HEK293 (cell line): ENCODE results near the gene MRC2.
A peak's percentile ranks its signal among the peaks of the same experiment; 100 is the strongest.

Experiments used
- CTCF ChIP-seq: fragments of 450-650 bp; formaldehyde crosslinking; IDR thresholded peaks from 2 replicates; pipeline ENCODE4 v1.5.1; 2016; ENCODE audit warnings: missing biosample characterization, missing genetic modification characterization
- GLIS1 ChIP-seq: fragments of 450-650 bp; formaldehyde crosslinking; IDR thresholded peaks from 2 replicates; pipeline ENCODE4 v1.5.1; 2016; ENCODE audit warnings: missing biosample characterization, missing genetic modification characterization
- GLIS2 ChIP-seq: fragments of 450-650 bp; formaldehyde crosslinking; IDR thresholded peaks from 2 replicates; pipeline ENCODE4 v1.5.1; 2016; ENCODE audit warnings: missing biosample characterization, missing genetic modification characterization
- KLF1 ChIP-seq: fragments of 450-650 bp; formaldehyde crosslinking; IDR thresholded peaks from 2 replicates; pipeline ENCODE4 v1.5.1; 2016; ENCODE audit warnings: missing biosample characterization, missing genetic modification characterization
- KLF8 ChIP-seq: fragments of 450-650 bp; formaldehyde crosslinking; IDR thresholded peaks from 2 replicates; pipeline ENCODE4 v1.5.1; 2016; ENCODE audit warnings: missing biosample characterization, missing genetic modification characterization
- KLF9 ChIP-seq: fragments of 450-650 bp; formaldehyde crosslinking; IDR thresholded peaks from 2 replicates; pipeline ENCODE4 v1.5.1; 2016; ENCODE audit warnings: missing biosample characterization, missing genetic modification characterization, low read depth
- PATZ1 ChIP-seq: fragments of 450-650 bp; formaldehyde crosslinking; IDR thresholded peaks from 2 replicates; pipeline ENCODE4 v1.5.1; 2016; ENCODE audit warnings: missing biosample characterization, missing genetic modification characterization
- RBAK ChIP-seq: fragments of 450-650 bp; formaldehyde crosslinking; IDR thresholded peaks from 2 replicates; pipeline ENCODE4 v1.5.1; 2016; ENCODE audit warnings: missing biosample characterization, missing genetic modification characterization
- SP2 ChIP-seq: fragments of 450-650 bp; formaldehyde crosslinking; IDR thresholded peaks from 2 replicates; pipeline ENCODE4 v1.5.1; 2016; ENCODE audit warnings: missing biosample characterization, missing genetic modification characterization
- ZBTB17 ChIP-seq: fragments of 450-650 bp; formaldehyde crosslinking; IDR thresholded peaks from 2 replicates; pipeline ENCODE4 v1.5.1; 2016; ENCODE audit warnings: missing biosample characterization, missing genetic modification characterization
- ZBTB20 ChIP-seq: fragments of 450-650 bp; formaldehyde crosslinking; IDR thresholded peaks from 2 replicates; pipeline ENCODE4 v1.5.1; 2016; ENCODE audit warnings: missing biosample characterization, missing genetic modification characterization
- ZBTB26 ChIP-seq: fragments of 450-650 bp; formaldehyde crosslinking; optimal IDR thresholded peaks from 2 replicates; pipeline ENCODE3; 2016; ENCODE audit warnings: missing biosample characterization, mild to moderate bottlenecking, missing genetic modification characterization
- ZBTB48 ChIP-seq: fragments of 450-650 bp; formaldehyde crosslinking; IDR thresholded peaks from 2 replicates; pipeline ENCODE4 v1.5.1; 2016; ENCODE audit warnings: missing biosample characterization, missing genetic modification characterization
- ZBTB8A ChIP-seq: fragments of 450-650 bp; formaldehyde crosslinking; IDR thresholded peaks from 2 replicates; pipeline ENCODE4 v1.5.1; 2016; ENCODE audit warnings: missing biosample characterization, missing genetic modification characterization
- ZEB2 ChIP-seq: fragments of 450-650 bp; formaldehyde crosslinking; IDR thresholded peaks from 2 replicates; pipeline ENCODE4 v1.5.1; 2016; ENCODE audit warnings: missing biosample characterization, missing genetic modification characterization
- ZIC2 ChIP-seq: fragments of 450-650 bp; formaldehyde crosslinking; IDR thresholded peaks from 2 replicates; pipeline ENCODE4 v1.5.1; 2016; ENCODE audit warnings: missing biosample characterization, missing genetic modification characterization
- ZNF184 ChIP-seq: fragments of 450-650 bp; IDR thresholded peaks from 2 replicates; pipeline ENCODE4 v1.5.1; 2018; ENCODE audit warnings: missing biosample characterization, mild to moderate bottlenecking, missing genetic modification characterization
- ZNF280D ChIP-seq: fragments of 450-650 bp; formaldehyde crosslinking; IDR thresholded peaks from 2 replicates; pipeline ENCODE4 v1.5.1; 2016; ENCODE audit warnings: missing biosample characterization, missing genetic modification characterization
- ZNF501 ChIP-seq: fragments of 450-650 bp; formaldehyde crosslinking; IDR thresholded peaks from 2 replicates; pipeline ENCODE4 v1.5.1; 2016; ENCODE audit warnings: missing biosample characterization, missing genetic modification characterization
- ZNF561 ChIP-seq: fragments of 450-650 bp; IDR thresholded peaks from 2 replicates; pipeline ENCODE4 v1.5.1; 2018; ENCODE audit warnings: missing biosample characterization, missing genetic modification characterization, borderline replicate concordance
- ZNF654 ChIP-seq: fragments of 450-650 bp; formaldehyde crosslinking; IDR thresholded peaks from 2 replicates; pipeline ENCODE4 v1.5.1; 2016; ENCODE audit warnings: low read depth, missing biosample characterization, missing genetic modification characterization
- ZNF658 ChIP-seq: fragments of 450-650 bp; formaldehyde crosslinking; IDR thresholded peaks from 2 replicates; pipeline ENCODE4; 2016; ENCODE audit warnings: missing biosample characterization, missing genetic modification characterization
- ZNF677 ChIP-seq: fragments of 450-650 bp; IDR thresholded peaks from 2 replicates; pipeline ENCODE4 v1.5.0; 2018; ENCODE audit warnings: missing biosample characterization, mild to moderate bottlenecking, missing genetic modification characterization, moderate library complexity
- ZSCAN30 ChIP-seq: fragments of 450-650 bp; IDR thresholded peaks from 2 replicates; pipeline ENCODE4 v1.5.1; 2018; ENCODE audit warnings: missing biosample characterization, mild to moderate bottlenecking, missing genetic modification characterization, moderate library complexity
- TF ChIP-seq, protein P1 (sequence below): fragments of 450-650 bp; formaldehyde crosslinking; IDR thresholded peaks from 2 replicates; pipeline ENCODE4 v1.5.1; 2016; ENCODE audit warnings: missing biosample characterization, missing genetic modification characterization, borderline replicate concordance
- TF ChIP-seq, protein P2 (sequence below): fragments of 450-650 bp; formaldehyde crosslinking; IDR thresholded peaks from 2 replicates; pipeline ENCODE4 v1.5.1; 2016; ENCODE audit warnings: missing biosample characterization, missing genetic modification characterization

The MRC2 gene

DNA sequence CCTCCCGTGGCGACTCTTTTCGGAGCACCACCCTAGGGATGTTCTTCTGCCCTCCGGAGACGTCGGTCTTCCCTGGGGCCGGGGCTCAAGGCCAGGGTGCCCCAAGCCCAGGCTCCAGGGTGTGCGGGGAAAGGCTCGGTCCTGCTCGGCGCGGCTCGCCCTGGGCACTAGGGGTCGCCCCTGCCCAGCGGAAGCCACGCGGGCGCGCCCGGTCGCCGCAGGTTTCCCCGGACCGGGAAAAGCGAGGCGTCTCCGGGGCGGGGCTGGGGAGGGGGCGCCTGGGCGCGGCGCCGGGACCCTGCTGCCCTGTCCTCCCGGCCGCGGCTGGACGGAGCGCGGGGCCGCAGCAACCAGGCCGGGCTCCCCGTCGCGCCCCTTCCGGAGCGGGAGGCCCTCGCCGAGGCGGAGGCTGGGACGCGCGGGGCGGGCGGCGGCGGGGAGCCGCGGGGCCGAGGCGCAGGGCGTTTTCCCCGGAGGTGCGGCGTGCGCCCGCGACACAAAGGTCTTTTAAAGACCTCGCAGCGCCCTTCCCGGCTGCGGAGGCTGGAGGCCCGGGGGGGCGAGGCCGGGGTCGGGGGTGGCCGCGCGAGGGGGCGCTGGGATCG, 76.4 kb downstream of the MRC2 start (continued):
- peak; percentile 51; the same call in 1 of the 2 replicates for TF ChIP-seq PATZ1
- TF ChIP-seq ZBTB20 (tag by site-specific recombination) = peak; percentile 57; the same call in 1 of the 2 replicates
- TF ChIP-seq, protein P1, sequence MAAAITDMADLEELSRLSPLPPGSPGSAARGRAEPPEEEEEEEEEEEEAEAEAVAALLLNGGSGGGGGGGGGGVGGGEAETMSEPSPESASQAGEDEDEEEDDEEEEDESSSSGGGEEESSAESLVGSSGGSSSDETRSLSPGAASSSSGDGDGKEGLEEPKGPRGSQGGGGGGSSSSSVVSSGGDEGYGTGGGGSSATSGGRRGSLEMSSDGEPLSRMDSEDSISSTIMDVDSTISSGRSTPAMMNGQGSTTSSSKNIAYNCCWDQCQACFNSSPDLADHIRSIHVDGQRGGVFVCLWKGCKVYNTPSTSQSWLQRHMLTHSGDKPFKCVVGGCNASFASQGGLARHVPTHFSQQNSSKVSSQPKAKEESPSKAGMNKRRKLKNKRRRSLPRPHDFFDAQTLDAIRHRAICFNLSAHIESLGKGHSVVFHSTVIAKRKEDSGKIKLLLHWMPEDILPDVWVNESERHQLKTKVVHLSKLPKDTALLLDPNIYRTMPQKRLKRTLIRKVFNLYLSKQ (tag by site-specific recombination) = no peak
- TF ChIP-seq KLF9 (tag by site-specific recombination) = no peak
- TF ChIP-seq, protein P2, sequence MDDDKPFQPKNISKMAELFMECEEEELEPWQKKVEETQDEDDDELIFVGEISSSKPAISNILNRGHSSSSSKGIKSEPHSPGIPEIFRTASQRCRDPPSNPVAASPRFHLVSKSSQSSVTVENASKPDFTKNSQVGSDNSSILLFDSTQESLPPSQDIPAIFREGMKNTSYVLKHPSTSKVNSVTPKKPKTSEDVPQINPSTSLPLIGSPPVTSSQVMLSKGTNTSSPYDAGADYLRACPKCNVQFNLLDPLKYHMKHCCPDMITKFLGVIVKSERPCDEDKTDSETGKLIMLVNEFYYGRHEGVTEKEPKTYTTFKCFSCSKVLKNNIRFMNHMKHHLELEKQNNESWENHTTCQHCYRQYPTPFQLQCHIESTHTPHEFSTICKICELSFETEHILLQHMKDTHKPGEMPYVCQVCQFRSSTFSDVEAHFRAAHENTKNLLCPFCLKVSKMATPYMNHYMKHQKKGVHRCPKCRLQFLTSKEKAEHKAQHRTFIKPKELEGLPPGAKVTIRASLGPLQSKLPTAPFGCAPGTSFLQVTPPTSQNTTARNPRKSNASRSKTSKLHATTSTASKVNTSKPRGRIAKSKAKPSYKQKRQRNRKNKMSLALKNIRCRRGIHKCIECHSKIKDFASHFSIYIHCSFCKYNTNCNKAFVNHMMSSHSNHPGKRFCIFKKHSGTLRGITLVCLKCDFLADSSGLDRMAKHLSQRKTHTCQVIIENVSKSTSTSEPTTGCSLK (tag by site-specific recombination) = no peak
- peak; percentile 1; the same call in 1 of the 2 replicates for TF ChIP-seq ZBTB17 (tag by site-specific recombination)
- peak; percentile 39; the same call in 1 of the 2 replicates for TF ChIP-seq ZIC2
- no peak for TF ChIP-seq ZNF184 (tag by site-specific recombination)
- peak; percentile 45 for TF ChIP-seq ZEB2
- peak; percentile 75; the same call in 1 of the 2 replicates for TF ChIP-seq ZBTB48
- peak; percentile 60 for TF ChIP-seq ZBTB8A
- no peak for TF ChIP-seq GLIS2
- peak; percentile 31; the same call in 1 of the 2 replicates for TF ChIP-seq GLIS1 (tag by site-specific recombination)
- TF ChIP-seq KLF8 = peak; percentile 72
- no peak for TF ChIP-seq SP2 (tag by site-specific recombination)
- no peak for TF ChIP-seq RBAK (tag by site-specific recombination)
- peak; percentile 42; the same call in 1 of the 2 replicates for TF ChIP-seq KLF1
- TF ChIP-seq ZSCAN30 (tag by site-specific recombination) = peak; percentile 69; the same call in 1 of the 2 replicates
- TF ChIP-seq ZNF501 (tag by site-specific recombination) = peak; percentile 30; the same call in 1 of the 2 replicates
- 0 out of 2 replicates have a peak, but pooled peaks have one; percentile 70 for TF ChIP-seq ZNF561 (tag by site-specific recombination)
- TF ChIP-seq CTCF (tag by site-specific recombination) = peak; percentile 92
- TF ChIP-seq ZNF677 (tag by site-specific recombination) = 0 out of 2 replicates have a peak, but pooled peaks have one; percentile 6
- peak; percentile 62 for TF ChIP-seq ZNF654 (tag by site-specific recombination)
- TF ChIP-seq ZNF658 (tag by site-specific recombination) = no peak
- peak; percentile 65 for TF ChIP-seq ZBTB26 (tag by site-specific recombination)
- no peak for TF ChIP-seq ZNF280D
